Activated T-helper 1 cell treated with anti-CD3 and anti-CD28 coated beads, Interleukin-12 subunit alpha, Interleukin-12 subunit beta, Interleukin-2, Interleukin-4 antibody, amounts not matched to agents 30 ng/mL and 10 ng/mL and 1 ng/mL, durations not matched to agents 14 hours and 24 hours and 36 hours (primary cell): ENCODE results near the gene ZNF576. TPM values are rescaled to one million over a fixed set of nuclear protein-coding genes. Genes with fewer than 3 reads are reported as not detected.
"Not testable (repeated sequence)": the region's sequence is repeated elsewhere in the genome, so short reads cannot be mapped to it uniquely, and the experiment has no call there.

ENCODE experiments used
- DNase-seq: peaks from one replicate; pipeline ENCODE4 v3.0.0; 2021; ENCODE audit warnings: low spot score
- H3K27ac Mint-ChIP-seq: one replicate; pipeline ENCODE4 v1.8.0; 2021; ENCODE audit warnings: mild to moderate bottlenecking, mixed read lengths
- H3K27me3 Mint-ChIP-seq: one replicate; pipeline ENCODE4 v1.8.0; 2022; ENCODE audit warnings: mild to moderate bottlenecking, moderate library complexity, mixed read lengths; ENCODE audit not compliant: insufficient read depth
- H3K36me3 Mint-ChIP-seq: one replicate; pipeline ENCODE4 v1.8.0; 2021; ENCODE audit warnings: low read depth, mixed read lengths
- H3K4me1 Mint-ChIP-seq: one replicate; pipeline ENCODE4 v1.8.0; 2021; ENCODE audit warnings: low read depth, mixed read lengths
- H3K4me3 Mint-ChIP-seq: one replicate; pipeline ENCODE4 v1.8.0; 2021; ENCODE audit warnings: mild to moderate bottlenecking, moderate library complexity, mixed read lengths
- H3K9me3 Mint-ChIP-seq: one replicate; pipeline ENCODE4 v1.8.0; 2021; ENCODE audit warnings: mixed read lengths
- intact Hi-C: fragments of 100-400 bp; cut with micrococcal nuclease; formaldehyde crosslinking; loops from one replicate; pipeline ENCODE4 v1.15.1; 2024
- total RNA-seq: library from RNA; stranded (reverse); gene quantifications from 2 replicates; pipeline ENCODE4 v1.2.3, GENCODE V29; 2022

ZNF576 gene
- total RNA-seq, 1 donor from 2014 or later: 17.3 TPM

DNA sequence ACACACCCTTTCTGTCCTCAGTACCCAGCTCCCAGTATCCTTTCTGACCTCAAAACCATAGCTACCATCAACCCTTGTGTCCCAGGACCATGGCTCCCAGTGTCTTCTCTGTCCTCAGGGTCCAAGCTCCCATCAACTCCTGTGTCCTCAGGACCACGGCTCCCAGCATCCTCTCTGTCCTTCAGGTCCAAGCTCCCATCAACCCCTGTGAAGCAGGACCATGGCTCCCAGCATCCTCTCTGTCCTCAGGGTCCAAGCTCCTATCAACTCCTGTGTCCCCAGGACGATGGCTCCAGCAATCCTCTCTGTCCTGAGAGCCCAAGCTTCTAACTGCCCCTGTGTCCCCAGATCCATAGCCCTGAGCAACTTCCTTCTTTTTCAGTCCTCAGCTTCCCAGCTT lies 44.9 kb downstream of the ZNF576 start:
- Mint-ChIP-seq H3K27ac (peak overlapping the region; percentile 46), H3K4me1 (no peaks in the 10 kb centered on the region), H3K36me3 (peaks cover 1% of the 10 kb centered on the region), H3K4me3 (peak overlapping the region; percentile 74), H3K9me3 (no peaks in the 10 kb centered on the region), H3K27me3 (peaks cover 37% of the 10 kb centered on the region)
- no peak for DNase-seq
- intact Hi-C loops: loop anchor here (10.0 kb wide), 1 partner anchor 197 kb away; no protein-coding TSS in a partner anchor

DNA sequence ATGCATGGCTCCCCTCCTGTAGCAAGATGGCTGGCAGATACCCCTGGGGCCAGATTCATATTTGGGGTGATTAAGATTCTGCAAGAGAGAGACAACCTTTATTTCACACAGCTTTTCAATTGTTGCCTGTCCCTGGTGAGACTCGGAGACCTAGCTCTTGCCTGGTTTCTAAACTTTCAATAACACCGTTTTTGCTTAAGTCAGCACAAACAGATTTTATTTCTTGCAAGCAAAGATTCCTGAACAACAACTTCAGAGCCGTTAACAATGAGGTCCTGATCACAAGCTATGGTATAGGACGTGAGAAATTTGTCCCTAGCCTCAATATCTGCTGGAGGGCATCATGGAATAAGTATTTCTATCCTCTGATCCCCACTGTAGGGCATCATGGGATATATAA lies 46.1 kb downstream of the ZNF576 start:
- Mint-ChIP-seq H3K4me3 (no peak overlapping the region), H3K27ac (no peak overlapping the region), H3K36me3 (peaks cover 7% of the 10 kb centered on the region), H3K27me3 (peaks cover 31% of the 10 kb centered on the region), H3K9me3 (no peaks in the 10 kb centered on the region), H3K4me1 (no peaks in the 10 kb centered on the region)
- no peak for DNase-seq
- intact Hi-C loops: loop anchor here (10.0 kb wide), 1 partner anchor 198 kb away; no protein-coding TSS in a partner anchor

DNA sequence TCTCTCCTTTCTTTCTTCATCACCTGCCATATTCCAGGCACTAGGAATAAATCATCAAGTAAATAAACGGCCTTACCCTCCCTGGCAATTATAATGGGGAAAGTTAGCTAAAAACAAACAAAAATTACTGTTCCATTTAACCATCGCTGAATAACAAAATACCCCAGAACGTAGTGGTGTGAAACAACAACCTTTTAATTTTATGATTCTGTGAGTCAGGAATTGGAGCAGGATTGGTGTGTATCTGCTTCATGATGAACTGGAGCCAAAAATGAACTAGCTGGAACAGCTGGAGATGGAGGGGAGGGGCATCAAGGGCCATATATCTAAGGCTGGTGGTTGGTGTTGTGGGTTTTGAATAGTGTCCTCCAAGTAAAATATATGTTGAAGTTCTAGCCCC lies 46.9 kb downstream of the ZNF576 start:
- Mint-ChIP-seq H3K9me3 (no peaks in the 10 kb centered on the region), H3K4me1 (no peaks in the 10 kb centered on the region), H3K4me3 (no peak overlapping the region), H3K27me3 (peaks cover 23% of the 10 kb centered on the region), H3K27ac (no peak overlapping the region), H3K36me3 (peaks cover 8% of the 10 kb centered on the region)
- intact Hi-C loops: loop anchor here (10.0 kb wide), 1 partner anchor 199 kb away; no protein-coding TSS in a partner anchor
- no peak for DNase-seq

DNA sequence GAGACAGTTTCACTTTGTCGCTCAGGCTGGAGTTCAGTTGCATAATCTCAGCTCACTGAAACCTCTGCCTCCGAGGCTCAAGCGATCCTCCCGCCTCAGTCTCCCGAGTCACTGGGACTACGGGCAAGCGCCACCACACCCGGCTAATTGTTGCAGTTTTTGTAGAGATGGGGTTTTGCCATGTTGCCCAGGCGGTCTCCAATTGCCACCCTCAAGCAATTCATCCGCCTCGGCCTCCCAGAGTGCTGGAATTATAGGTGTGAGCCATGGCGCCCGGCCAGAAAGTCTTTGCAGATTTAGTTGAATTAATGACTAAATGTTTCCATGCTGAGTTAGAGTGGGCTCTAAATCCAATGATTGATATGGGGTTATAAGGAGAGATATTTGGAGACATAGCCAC lies 47.8 kb downstream of the ZNF576 start:
- no peak for DNase-seq
- Mint-ChIP-seq H3K4me1 (no peaks in the 10 kb centered on the region), H3K36me3 (peaks cover 13% of the 10 kb centered on the region), H3K27ac (no peak overlapping the region), H3K27me3 (peaks cover 14% of the 10 kb centered on the region), H3K4me3 (no peak overlapping the region), H3K9me3 (no peaks in the 10 kb centered on the region)
- intact Hi-C loops: loop anchor here (10.0 kb wide), 1 partner anchor 199 kb away; no protein-coding TSS in a partner anchor

DNA sequence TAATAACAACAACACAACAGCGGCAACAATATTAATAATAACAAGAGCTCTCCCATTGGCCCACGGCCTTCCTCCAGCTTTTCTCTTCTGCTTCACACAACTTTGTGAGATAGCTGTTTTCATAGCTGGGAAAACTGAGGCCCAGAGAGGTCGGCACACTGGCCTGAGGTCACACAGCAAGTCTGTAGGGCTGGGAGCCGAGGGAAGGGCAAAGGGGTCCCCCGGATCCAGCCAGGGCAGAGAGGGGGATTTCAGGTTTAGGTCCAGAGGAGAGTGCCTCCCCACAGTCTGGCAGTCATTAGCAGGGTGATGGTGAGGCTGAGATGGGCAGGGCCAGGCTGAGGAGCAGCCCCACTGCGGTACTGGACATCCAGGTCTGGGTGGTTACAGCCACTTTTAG lies 52.2 kb downstream of the ZNF576 start:
- Mint-ChIP-seq H3K27ac (peak overlapping the region; percentile 36), H3K4me3 (no peak overlapping the region), H3K27me3 (no peaks in the 10 kb centered on the region), H3K36me3 (peaks cover 22% of the 10 kb centered on the region), H3K4me1 (peaks cover 5% of the 10 kb centered on the region), H3K9me3 (no peaks in the 10 kb centered on the region)
- no peak for DNase-seq
- intact Hi-C loops: loop anchor here (10.0 kb wide), 1 partner anchor 204 kb away; no protein-coding TSS in a partner anchor

DNA sequence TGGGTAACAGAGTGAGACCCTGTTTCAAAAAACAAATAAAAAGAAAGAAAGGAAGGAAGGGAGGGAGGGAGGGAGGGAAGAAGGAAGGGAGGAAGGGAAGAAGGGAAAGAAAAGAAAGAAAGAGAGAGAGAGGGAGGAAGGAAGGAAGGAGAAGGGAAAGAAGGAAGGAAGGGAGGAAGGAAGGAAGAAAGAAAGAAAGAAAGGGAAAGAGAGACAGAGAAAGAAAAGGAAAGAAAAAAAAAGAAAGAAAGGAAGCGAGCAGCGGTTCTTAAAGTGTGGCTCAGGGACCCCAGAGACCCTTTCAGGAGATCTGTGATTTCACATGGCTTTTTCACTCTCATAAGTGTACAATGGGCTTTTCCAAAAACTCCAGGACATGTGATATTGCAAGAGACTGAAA lies 53.1 kb downstream of the ZNF576 start:
- H3K27me3 Mint-ChIP-seq: no peaks in the 10 kb centered on the region
- no peaks in the 10 kb centered on the region for H3K9me3 Mint-ChIP-seq
- peaks cover 25% of the 10 kb centered on the region for H3K36me3 Mint-ChIP-seq
- no peak overlapping the region for H3K27ac Mint-ChIP-seq
- no peak overlapping the region for H3K4me3 Mint-ChIP-seq
- DNase-seq: no peak
- intact Hi-C loops: loop anchor here (10.0 kb wide), 1 partner anchor 205 kb away; no protein-coding TSS in a partner anchor
- peaks cover 5% of the 10 kb centered on the region for H3K4me1 Mint-ChIP-seq

DNA sequence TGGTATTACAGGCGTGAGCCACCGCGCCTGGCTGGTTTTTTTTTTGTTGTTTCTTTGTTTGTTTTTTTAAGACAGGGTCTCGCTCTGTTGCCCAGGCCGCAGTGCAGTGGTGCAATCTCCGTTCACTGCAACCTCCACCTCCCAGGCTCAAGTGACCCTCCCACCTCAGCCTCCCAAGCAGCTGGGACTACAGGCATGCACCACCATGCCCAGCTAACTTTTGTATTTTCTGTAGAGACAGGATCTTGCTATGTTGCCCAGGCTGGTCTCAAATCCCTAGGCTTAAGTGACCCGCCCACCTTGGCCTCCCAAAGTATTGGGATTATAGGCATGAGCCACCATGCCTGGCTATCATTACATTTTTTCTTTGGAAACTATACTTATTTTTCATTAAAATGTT lies 53.9 kb downstream of the ZNF576 start:
- DNase-seq, intact Hi-C loops, H3K27me3 Mint-ChIP-seq, H3K27ac Mint-ChIP-seq, H3K4me1 Mint-ChIP-seq, H3K4me3 Mint-ChIP-seq, H3K9me3 Mint-ChIP-seq: not testable (repeated sequence)
- peaks cover 29% of the 10 kb centered on the region for H3K36me3 Mint-ChIP-seq

Other genes with a start within 250 kb of the ZNF576 start
- gene CD177, start 242.9 kb upstream of the ZNF576 start, total RNA-seq: not detected in 2 replicates
- gene TEX101, start 181.7 kb upstream of the ZNF576 start, total RNA-seq: not detected in 2 replicates
- 4.1 and 5.3 TPM in 2 replicates for gene LYPD3, start 131.0 kb upstream of the ZNF576 start, total RNA-seq
- gene PHLDB3, start 91.8 kb upstream of the ZNF576 start, total RNA-seq: 26.8 and 28.7 TPM in 2 replicates
- 55.1 and 55.4 TPM in 2 replicates for gene ETHE1, start 69.4 kb upstream of the ZNF576 start, total RNA-seq
- 1.4 and 2.6 TPM in 2 replicates for gene ZNF575, start 63.4 kb upstream of the ZNF576 start, total RNA-seq
- gene XRCC1, start 21.1 kb upstream of the ZNF576 start, total RNA-seq: 27.4 and 28.7 TPM in 2 replicates
- 4.9 and 5.7 TPM in 2 replicates for gene PINLYP, start 20.8 kb upstream of the ZNF576 start, total RNA-seq
- 33.5 and 34.9 TPM in 2 replicates for gene IRGQ, start 461 bp upstream of the ZNF576 start, total RNA-seq
- 0.10 and 0.13 TPM in 2 replicates for gene SRRM5, start 15.5 kb downstream of the ZNF576 start, total RNA-seq
- 17.9 and 20.3 TPM in 2 replicates for gene ZNF428, start 23.0 kb downstream of the ZNF576 start, total RNA-seq
- 0.32 and 0.39 TPM in 2 replicates for gene CADM4, start 43.3 kb downstream of the ZNF576 start, total RNA-seq
- gene PLAUR, start 73.6 kb downstream of the ZNF576 start, total RNA-seq: 10.9 and 12.1 TPM in 2 replicates
- gene IRGC, start 119.5 kb downstream of the ZNF576 start, total RNA-seq: not detected in 2 replicates
- gene SMG9, start 158.4 kb downstream of the ZNF576 start, total RNA-seq: 86.6 and 89.2 TPM in 2 replicates
- gene KCNN4, start 184.4 kb downstream of the ZNF576 start, total RNA-seq: 183 and 185 TPM in 2 replicates
- 0.29 TPM in 1 of 2 replicates, not detected in the other for gene LYPD5, start 205.9 kb downstream of the ZNF576 start, total RNA-seq
- 4.0 and 4.8 TPM in 2 replicates for gene ZNF283, start 230.7 kb downstream of the ZNF576 start, total RNA-seq